ENCODE data around the gene IQSEC1.

Gene IQSEC1

GRCh38 chr3:12996181-12996506 lies 77.1 kb downstream of the IQSEC1 start:
- no peak for DNase-seq (ENCODE audit: low read depth)
- TF ChIP-seq CTCF (conservative IDR thresholded peaks at IDR 0.05; ENCODE audit: control insufficient read depth, insufficient read depth, low read depth, low read length), result no peak
- H3K4me3 ChIP-seq (ENCODE audit: control insufficient read depth, low read depth, low read length), result no peak overlapping the region

GRCh38 chr3:12995389-12996180 lies 77.6 kb downstream of the IQSEC1 start:
- no peak overlapping the region for H3K4me3 ChIP-seq (ENCODE audit: control insufficient read depth, low read depth, low read length)
- no peak for TF ChIP-seq CTCF (conservative IDR thresholded peaks at IDR 0.05; ENCODE audit: control insufficient read depth, insufficient read depth, low read depth, low read length)
- no peak for DNase-seq (ENCODE audit: low read depth)

GRCh38 chr3:12994607-12995388 lies 78.4 kb downstream of the IQSEC1 start:
- DNase-seq (ENCODE audit: low read depth), result peak; percentile 57
- TF ChIP-seq CTCF (conservative IDR thresholded peaks at IDR 0.05; ENCODE audit: control insufficient read depth, insufficient read depth, low read depth, low read length), result peak; percentile 51

GRCh38 chr3:12994357-12994606 lies 78.9 kb downstream of the IQSEC1 start:
- DNase-seq (ENCODE audit: low read depth), result no peak
- no peak for TF ChIP-seq CTCF (conservative IDR thresholded peaks at IDR 0.05; ENCODE audit: control insufficient read depth, insufficient read depth, low read depth, low read length)
- peak overlapping the region; percentile 43 for H3K4me3 ChIP-seq (ENCODE audit: control insufficient read depth, low read depth, low read length)

More at GRCh38 chr3:12994607-12995388, 78.4 kb downstream of the IQSEC1 start:
- peak overlapping the region; percentile 43 for H3K4me3 ChIP-seq (ENCODE audit: control insufficient read depth, low read depth, low read length)

- TF ChIP-seq CTCF (conservative IDR thresholded peaks at IDR 0.05; ENCODE audit: control insufficient read depth, insufficient read depth, low read depth, low read length), result no peak
These were observed 79.5 kb downstream of the IQSEC1 start for GRCh38 chr3:12993517-12994356.

GRCh38 chr3:12992629-12993516 lies 80.4 kb downstream of the IQSEC1 start:
- no peak overlapping the region for H3K4me3 ChIP-seq (ENCODE audit: control insufficient read depth, low read depth, low read length)
- no peak for TF ChIP-seq CTCF (conservative IDR thresholded peaks at IDR 0.05; ENCODE audit: control insufficient read depth, insufficient read depth, low read depth, low read length)

More at GRCh38 chr3:12993517-12994356, 79.5 kb downstream of the IQSEC1 start:
- DNase-seq (ENCODE audit: low read depth), result no peak
- H3K4me3 ChIP-seq (ENCODE audit: control insufficient read depth, low read depth, low read length), result peak overlapping the region; percentile 43

More at GRCh38 chr3:12992629-12993516, 80.4 kb downstream of the IQSEC1 start:
- DNase-seq (ENCODE audit: low read depth), result no peak

Measured in fibroblast of mammary gland (primary cell).